Activated T-cell treated with anti-CD3 and anti-CD28 coated beads for 24 hours (primary cell): Measurements from ENCODE around the gene PAN3.
"Not testable (repeated sequence)": the region's sequence is repeated elsewhere in the genome, so short reads cannot be mapped to it uniquely, and the experiment has no call there.

ENCODE experiments used
- DNase-seq: peaks from one replicate; pipeline ENCODE4 v3.0.0-alpha.2; 2020; ENCODE audit warnings: low read depth

The PAN3 gene

DNA sequence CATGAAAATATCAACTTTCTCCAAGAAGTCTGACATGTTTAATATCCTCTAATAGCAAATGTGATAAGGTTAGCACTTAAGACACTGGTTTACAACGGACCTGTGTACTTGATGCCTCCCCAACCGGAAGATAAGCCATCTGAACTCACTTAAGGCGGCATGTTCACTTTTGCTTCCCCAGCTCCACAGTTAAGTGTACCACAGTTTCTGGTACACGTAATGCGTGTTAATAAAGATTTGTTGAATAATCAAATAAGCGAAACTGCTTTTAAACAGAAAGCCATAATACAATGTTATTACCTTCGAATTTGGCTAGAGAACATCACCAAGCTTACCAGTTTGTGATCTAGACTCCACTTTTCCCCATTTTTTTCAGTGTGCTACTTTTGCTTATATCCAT, 1.4 kb upstream of the PAN3 start:
- DNase-seq, result no peak

GRCh38 chr13:28137596-28137995, 749 bp upstream of the PAN3 start:
- DNase-seq, result no peak

DNA sequence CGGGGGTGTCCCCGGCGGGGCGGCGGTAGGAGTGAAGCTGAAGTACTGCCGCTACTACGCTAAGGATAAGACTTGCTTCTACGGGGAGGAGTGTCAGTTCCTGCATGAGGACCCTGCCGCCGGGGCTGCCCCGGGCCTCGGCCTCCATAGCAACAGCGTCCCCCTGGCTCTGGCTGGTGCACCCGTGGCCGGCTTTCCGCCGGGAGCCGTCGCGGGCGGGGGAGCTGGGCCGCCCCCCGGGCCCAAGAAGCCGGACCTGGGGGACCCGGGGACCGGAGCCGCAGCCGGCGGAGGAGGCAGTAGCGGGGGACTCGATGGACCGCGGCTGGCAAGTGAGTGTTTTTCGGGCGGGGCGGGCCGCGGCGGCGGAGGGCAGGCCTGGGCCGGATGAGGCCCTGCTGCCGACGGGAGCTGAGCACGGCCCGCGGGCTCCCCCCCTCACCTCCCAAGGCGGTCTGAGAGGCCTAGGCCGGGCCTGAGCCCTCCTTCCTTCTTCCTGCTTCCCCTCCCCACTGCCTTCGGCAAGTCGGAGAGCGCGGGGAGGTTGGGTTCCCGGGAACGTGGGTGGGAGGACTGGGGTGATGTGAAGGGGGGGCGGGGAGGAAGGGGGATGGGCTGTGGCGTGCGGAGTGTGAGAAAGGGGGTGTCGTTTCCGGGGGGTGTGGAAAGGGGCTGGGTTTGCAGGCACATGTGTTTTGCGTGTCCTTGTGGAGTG, 568 bp downstream of the PAN3 start:
- peak; percentile 85 for DNase-seq

- DNase-seq, result no peak
Measured at GRCh38 chr13:28140433-28141125, 2.2 kb downstream of the PAN3 start.

- not testable (repeated sequence) for DNase-seq
Measured at GRCh38 chr13:28141542-28141941, 3.2 kb downstream of the PAN3 start.

DNA sequence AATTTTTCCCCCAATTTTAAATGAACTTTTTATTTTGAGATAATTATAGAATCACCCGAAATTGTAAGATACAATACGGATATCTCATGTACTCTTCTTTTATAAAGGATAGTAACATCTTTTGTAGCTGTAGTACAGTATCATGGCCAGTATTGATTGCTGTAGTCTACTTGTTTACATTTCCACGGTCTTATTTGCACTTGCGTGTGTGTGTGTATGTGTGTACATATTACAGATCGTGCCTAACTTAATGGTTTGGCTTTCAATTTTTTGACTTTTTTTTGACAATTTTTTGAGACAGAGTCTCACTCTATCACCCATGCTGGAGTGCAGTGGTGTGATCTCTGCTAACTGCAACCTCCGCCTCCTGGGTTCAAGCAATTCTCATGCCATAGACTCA, 6.7 kb downstream of the PAN3 start:
- no peak for DNase-seq

GRCh38 chr13:28147495-28147894, 9.2 kb downstream of the PAN3 start:
- DNase-seq, result no peak

DNA sequence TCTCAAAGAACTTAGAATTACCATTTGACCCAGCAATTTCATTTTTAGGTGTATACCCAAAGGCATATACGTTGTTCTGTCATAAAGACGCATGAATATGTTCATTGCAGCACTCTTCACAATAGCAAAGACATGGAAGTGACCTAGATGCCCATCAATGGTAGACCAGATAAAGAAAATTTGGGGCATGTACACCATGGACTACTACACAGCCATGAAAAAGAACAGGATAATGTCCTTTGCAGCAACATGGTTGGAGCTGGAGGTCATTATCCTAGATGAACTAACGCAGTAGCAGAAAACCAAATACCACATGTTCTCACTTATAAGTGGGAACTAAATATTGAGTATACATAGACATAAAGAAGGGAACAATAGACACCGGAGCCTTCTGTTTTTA, 20.7 kb downstream of the PAN3 start:
- no peak for DNase-seq

GRCh38 chr13:28161370-28161769, 23.0 kb downstream of the PAN3 start:
- DNase-seq, result no peak

- DNase-seq, result no peak
Measured at GRCh38 chr13:28163587-28163986, 25.2 kb downstream of the PAN3 start.

- DNase-seq, result no peak
Measured at GRCh38 chr13:28166257-28166656, 27.9 kb downstream of the PAN3 start.

GRCh38 chr13:28171266-28171665, 32.9 kb downstream of the PAN3 start:
- no peak for DNase-seq

DNA sequence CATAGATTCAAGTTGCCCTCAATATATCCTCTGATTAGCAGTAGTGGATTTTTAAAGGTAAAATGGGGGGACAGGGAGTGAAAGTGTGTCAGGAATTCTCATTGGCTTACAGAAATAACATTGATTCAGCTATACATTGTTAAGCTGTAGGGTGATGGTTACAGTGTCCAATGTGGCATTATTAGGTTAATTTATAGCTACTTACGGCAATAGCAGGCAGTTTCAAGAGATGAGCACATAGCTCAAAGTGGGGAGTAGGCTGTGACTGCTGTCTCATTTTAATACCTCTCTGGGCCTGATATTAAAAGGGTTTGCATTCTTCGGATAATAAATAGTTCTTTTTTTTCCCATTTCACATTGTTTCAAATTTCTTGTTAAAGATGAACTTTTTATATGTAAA, 34.6 kb downstream of the PAN3 start:
- DNase-seq, result no peak

DNA sequence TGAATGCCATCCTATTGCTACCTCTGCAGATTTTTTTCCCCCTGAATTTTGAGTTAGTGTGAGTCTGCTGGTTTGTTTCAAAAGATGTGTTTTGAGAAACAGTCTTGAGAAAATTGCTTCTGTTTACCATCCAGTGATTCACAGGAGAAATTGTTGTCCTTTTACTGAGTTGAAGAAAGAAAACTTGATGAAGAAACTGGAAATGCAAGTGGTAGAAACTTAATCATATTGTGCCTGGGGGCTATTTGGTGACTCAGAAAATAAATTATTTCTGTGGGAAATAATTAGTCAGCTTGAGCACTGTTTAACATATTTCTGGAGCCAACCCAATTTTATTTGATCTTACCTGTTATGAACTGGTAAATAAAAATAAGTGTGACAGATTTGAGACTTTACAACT, 35.4 kb downstream of the PAN3 start:
- DNase-seq, result no peak

DNA sequence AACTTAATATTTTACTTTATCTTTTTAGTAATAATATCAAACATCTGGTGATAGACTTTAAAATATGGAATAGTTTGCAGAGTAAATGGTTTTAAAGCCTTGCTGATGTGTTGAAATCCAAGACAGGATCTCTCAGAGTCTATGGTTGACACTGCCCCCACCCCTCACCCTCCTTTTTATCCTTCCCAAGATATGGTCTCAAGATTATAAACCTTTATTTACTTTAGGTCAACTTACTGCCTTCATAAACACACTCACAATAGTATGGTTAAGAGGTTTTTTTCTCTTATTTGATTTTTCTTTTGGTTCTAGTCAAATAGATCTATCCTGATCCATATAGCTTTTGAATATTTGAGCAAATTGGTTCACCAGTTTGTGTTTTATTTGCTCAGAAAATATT, 39.0 kb downstream of the PAN3 start:
- no peak for DNase-seq

- no peak for DNase-seq
Measured at GRCh38 chr13:28177877-28178276, 39.5 kb downstream of the PAN3 start.

DNA sequence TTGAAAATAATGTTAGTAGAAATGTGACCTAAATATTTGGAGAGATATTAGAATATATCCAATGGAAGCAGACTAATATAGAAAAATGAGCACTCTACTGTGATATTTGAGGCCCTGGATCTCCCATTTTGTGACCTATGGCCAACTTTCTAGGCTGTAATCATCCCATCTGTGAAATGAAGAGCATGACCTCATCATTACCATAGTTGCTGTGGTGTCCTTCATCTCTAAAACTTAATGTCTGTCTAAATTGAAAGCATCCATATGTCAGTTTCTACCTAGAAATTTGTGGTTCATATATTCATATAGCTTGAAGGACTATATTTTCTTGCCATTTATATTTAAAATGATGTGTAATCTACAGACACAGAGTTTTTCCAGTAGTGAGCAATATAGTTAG, 41.6 kb downstream of the PAN3 start:
- DNase-seq, result no peak

GRCh38 chr13:28181413-28181812, 43.1 kb downstream of the PAN3 start:
- DNase-seq, result no peak

DNA sequence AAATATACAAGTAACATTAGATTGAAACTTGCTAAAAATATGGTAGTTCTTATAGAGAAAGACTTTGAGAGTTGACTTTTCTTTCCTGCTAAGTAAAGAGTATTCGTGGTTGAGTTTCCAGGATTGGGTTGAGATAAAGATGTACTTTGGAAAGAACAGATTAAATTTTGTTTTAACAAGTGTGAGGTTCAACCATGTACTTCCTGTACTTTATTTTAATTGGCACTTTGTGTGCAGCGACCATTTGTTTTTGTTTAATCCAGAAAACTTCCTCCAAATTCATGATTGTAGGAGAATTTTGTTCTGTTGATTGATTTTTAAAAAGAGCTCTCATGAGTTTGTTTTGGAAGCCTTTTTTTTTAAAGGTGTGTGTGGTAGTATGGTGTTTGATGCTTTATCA, 46.9 kb downstream of the PAN3 start:
- no peak for DNase-seq

- DNase-seq, result no peak
Measured at GRCh38 chr13:28199089-28199488, 60.7 kb downstream of the PAN3 start.

GRCh38 chr13:28204043-28204442, 65.7 kb downstream of the PAN3 start:
- DNase-seq, result no peak

DNA sequence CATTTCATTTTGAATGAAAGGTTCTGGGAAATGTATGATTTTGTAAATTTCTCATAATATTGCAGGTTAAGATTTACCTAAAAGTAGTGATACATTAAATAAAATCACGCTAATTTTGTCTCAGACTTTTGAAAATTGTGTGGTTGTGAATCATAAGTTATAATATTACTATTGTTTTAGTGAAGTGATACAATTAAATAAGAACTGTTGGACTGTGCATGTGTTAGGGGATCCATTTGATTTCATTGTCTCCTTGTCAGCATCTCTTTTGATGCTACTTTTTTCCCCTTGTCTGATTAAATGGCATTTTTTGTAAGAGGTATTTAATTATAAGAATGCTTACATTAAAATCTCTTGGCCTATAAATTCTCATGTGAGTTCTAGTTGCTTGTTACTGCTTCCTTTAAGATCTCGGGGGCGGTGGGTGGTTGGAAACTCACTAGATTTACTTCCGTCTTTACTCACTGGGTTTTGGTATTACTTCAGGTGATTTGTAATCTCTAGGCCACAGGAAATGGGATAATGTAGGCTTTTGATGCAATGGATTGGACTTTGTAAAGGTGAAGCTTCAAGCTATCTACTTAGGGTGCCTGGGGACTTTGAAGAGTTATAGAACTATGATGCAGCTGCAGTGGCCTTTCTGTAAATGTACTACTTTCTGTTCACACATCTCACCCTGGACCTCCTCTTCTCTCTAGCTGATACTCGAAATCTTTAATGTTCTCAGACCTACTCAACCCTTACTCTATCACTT, 66.5 kb downstream of the PAN3 start:
- DNase-seq, result peak; percentile 34

- no peak for DNase-seq
Measured at GRCh38 chr13:28218679-28219078, 80.3 kb downstream of the PAN3 start.
